Effector memory CD8-positive, alpha-beta T cell (primary cell): Measurements from ENCODE around the gene CEBPE.

Experiments
- ATAC-seq: fragments of 150-1000 bp; cut with Tn5 transposase; replicated peaks from 2 replicates; pipeline ENCODE4 v1.10.0; 2021; ENCODE audit warnings: mild to moderate bottlenecking, moderate library complexity
- DNase-seq, 3 experiments: peaks; one replicate each; pipeline ENCODE4 v3.0.0; 2021
- H3K27ac Mint-ChIP-seq, 2 donors: one replicate each; pipeline ENCODE4 v1.8.0; 2022; ENCODE audit warnings: mild to moderate bottlenecking in 2 of 2, mixed read lengths in 2 of 2, moderate library complexity in 2 of 2
- H3K27me3 Mint-ChIP-seq, 2 donors: one replicate each; pipeline ENCODE4 v1.8.0; 2022; ENCODE audit warnings: mixed read lengths in 2 of 2
- H3K36me3 Mint-ChIP-seq: one replicate; pipeline ENCODE4 v1.8.0; 2022; ENCODE audit warnings: mild to moderate bottlenecking, moderate library complexity, mixed read lengths; ENCODE audit not compliant: insufficient read depth
- H3K4me1 Mint-ChIP-seq, 2 donors: one replicate each; pipeline ENCODE4 v1.8.0; 2022; ENCODE audit warnings: low read depth in 2 of 2, mixed read lengths in 2 of 2
- H3K4me3 Mint-ChIP-seq, 2 donors: one replicate each; pipeline ENCODE4 v1.8.0; 2022; ENCODE audit warnings: mild to moderate bottlenecking in 2 of 2, mixed read lengths in 2 of 2, moderate library complexity in 2 of 2
- H3K9me3 Mint-ChIP-seq, 2 donors: one replicate each; pipeline ENCODE4 v1.8.0; 2022; ENCODE audit warnings: mixed read lengths in 2 of 2

The CEBPE gene

DNA sequence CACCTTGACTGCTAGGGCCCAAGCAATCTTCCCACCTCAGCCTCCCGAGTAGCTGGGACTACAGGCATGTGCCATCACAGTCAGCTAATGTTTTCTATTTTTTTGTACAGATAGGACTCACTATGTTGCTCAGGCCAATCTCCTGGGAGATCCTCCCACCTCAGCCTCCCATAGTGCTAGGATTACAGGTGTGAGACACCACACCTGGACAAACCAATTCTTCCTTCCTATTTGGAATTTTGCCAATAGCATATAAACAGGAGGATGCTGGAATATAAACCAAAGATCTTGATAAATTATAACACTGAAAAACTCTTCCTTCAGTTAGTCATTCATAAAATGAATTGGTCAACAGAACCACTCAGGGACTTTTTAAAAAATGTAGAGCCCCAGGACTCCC, 32.5 kb downstream of the CEBPE start:
- Mint-ChIP-seq H3K9me3 (no peaks in the 10 kb centered on the region), H3K27ac (peak overlapping the region; percentile 12), H3K4me1 (peaks cover 6 to 35% of the 10 kb centered on the region in 2 donors), H3K27me3 (no peaks in the 10 kb centered on the region), H3K36me3 (peaks cover 92% of the 10 kb centered on the region), H3K4me3 (no peak overlapping the region)
- DNase-seq (no peak), ATAC-seq (no peak)

DNA sequence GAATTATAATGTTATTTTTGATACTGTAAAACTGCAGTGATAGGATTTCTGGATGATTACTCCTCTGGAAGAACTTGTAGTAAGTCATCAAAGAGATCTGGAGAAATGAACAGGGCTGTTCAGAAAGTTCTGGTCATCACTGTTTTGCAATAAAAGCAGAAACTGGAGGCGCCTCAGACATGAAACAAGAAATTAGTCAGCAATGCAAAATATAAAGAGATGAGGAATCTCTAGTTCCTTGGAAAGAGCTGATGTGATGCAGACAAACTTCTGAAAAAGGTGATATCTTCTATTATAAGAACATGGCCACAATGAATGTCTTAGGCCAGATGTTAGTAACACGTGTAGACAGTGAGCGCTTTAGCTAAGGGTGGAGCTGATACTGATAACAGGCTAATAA, 33.6 kb downstream of the CEBPE start:
- peaks cover 6 to 33% of the 10 kb centered on the region in 2 donors for H3K4me1 Mint-ChIP-seq
- no peak overlapping the region for H3K4me3 Mint-ChIP-seq
- peak overlapping the region in 1 of 2 donors; percentile 20 for H3K27ac Mint-ChIP-seq

DNA sequence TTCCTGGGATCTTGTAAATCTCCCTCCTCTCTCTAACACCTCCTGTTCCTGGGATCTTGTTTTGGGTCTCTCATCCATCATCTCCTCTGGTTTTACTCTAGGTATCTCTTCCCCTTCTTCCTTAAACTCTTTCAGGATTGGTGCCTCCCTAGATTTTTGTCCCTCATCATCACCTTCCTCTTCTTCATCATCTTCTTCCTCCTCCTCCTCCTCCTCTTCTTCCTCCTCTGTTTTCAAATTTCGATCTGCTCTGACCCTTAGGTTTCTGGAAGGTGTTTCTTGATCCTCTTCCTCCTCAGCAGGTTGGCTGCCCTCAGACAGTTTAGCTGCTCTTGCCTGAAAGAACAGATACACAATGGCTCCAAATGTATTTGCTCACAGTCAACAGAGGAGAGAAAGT, 38.6 kb downstream of the CEBPE start:
- H3K27ac Mint-ChIP-seq, result peak overlapping the region; percentile 36 to 69
- DNase-seq (no peak), ATAC-seq (no peak)
- no peaks in the 10 kb centered on the region for H3K9me3 Mint-ChIP-seq
- peaks cover 3 to 12% of the 10 kb centered on the region in 2 donors for H3K4me1 Mint-ChIP-seq
- no peaks in the 10 kb centered on the region for H3K27me3 Mint-ChIP-seq
- no peak overlapping the region for H3K4me3 Mint-ChIP-seq
- H3K36me3 Mint-ChIP-seq, result peaks cover 95% of the 10 kb centered on the region

More for the DNA sequence above, 33.6 kb downstream of the CEBPE start:
- ATAC-seq, result no peak
- no peak for DNase-seq
- H3K9me3 Mint-ChIP-seq, result no peaks in the 10 kb centered on the region
- no peaks in the 10 kb centered on the region for H3K27me3 Mint-ChIP-seq
- peaks cover 97% of the 10 kb centered on the region for H3K36me3 Mint-ChIP-seq

DNA sequence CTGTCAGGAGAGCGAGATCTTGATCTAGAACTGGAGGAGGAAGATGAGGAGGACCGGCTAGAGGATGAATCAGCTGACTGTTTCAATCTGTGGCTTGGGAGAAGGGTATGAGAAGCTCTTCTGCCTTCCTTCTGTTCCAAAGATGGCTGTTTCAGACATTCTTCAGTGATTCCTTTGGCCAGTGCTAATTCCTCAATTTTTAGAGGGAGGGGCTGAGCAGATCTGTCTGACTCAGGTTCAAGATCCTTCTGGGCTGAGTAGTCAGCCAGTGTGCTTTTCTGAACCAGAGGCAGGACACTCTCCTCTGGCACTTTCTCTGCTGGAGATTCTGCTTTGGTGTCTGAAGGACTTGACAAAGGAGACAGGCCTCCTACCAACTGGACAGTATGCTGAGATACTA, 39.3 kb downstream of the CEBPE start:
- Mint-ChIP-seq H3K4me3 (no peak overlapping the region), H3K27ac (peak overlapping the region in 1 of 2 donors; percentile 69), H3K9me3 (no peaks in the 10 kb centered on the region), H3K36me3 (peaks cover 95% of the 10 kb centered on the region), H3K27me3 (no peaks in the 10 kb centered on the region), H3K4me1 (peaks cover 3 to 7% of the 10 kb centered on the region in 2 donors)
- ATAC-seq (no peak), DNase-seq (no peak)

DNA sequence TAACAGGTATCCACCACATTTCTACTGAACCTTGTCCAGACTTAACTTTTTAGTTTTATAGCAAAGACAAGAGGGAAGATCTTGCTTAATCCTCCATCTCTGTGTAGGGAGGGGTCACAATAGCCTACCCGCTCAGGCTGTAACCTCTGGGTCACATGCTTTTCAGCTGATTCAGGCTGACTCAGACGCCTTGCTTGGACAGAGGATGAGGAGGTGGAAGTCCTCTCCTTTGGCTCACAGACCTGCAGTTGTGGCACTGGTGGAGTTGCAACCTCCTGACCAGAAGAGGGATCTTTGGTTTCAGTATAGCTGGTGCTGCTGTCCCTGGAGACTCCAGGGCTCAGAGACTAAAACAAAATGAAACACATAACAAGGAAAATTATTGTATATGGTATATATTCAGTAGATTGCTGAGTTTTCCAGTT, 40.4 kb downstream of the CEBPE start:
- H3K4me1 Mint-ChIP-seq, result peaks cover 3 to 4% of the 10 kb centered on the region in 2 donors

DNA sequence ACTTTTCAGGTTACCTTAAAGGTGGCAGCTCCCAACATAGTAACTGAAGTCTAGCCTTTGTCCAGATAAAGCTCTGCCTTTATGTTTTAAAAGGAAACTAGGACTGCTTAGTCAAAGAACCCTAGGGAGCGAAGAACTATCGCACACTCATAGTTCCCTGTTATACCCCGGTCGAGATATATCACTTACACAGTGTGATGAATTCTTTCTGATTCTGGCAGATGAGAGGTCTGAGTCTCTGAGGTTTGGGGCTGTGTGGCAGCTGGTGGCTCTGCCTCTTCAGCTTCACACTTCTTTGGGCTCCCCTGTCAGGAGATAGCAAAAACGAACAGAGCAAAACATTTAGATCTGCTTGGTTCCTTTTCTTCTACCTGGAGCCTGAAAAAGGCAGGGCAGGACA, 41.1 kb downstream of the CEBPE start:
- no peak overlapping the region for H3K27ac Mint-ChIP-seq
- ATAC-seq, result no peak
- peaks cover 3 to 4% of the 10 kb centered on the region in 2 donors for H3K4me1 Mint-ChIP-seq

More for the DNA sequence above, 40.4 kb downstream of the CEBPE start:
- DNase-seq (no peak), ATAC-seq (no peak)
- Mint-ChIP-seq H3K4me3 (no peak overlapping the region), H3K9me3 (no peaks in the 10 kb centered on the region), H3K27ac (no peak overlapping the region), H3K27me3 (no peaks in the 10 kb centered on the region), H3K36me3 (peaks cover 96% of the 10 kb centered on the region)

DNA sequence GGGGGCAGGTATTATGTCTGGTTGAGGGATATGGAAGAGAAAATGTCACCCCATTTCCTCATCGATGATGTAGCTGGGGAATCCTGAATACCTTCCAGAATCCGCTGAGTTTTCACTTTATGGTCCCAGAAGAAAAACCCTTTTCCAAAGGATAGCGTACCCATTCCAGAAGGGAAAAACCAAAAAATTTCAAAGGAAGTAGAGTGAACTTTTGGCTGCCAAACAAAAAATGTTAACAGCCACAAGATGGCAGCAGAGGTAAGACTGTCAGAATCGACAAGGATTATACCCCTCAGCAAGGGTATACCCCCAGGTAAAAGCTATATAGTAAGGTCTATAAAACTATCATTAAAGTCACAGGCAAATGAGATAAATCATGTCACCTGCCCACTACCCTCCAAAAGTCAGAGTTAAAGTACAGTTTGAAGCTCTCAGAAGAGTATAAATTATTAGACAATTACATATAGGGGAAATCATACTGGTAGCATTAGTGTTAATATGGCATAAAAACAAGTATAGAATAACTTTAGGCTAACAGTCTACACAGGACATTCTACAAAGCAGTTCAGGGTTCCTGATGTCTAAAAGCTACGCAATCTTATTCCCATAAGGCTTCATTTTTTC, 42.2 kb downstream of the CEBPE start:
- peak; percentile 57 for ATAC-seq
- Mint-ChIP-seq H3K27me3 (no peaks in the 10 kb centered on the region), H3K36me3 (peaks cover 88% of the 10 kb centered on the region), H3K4me3 (no peak overlapping the region), H3K4me1 (peaks cover 7 to 8% of the 10 kb centered on the region in 2 donors), H3K9me3 (no peaks in the 10 kb centered on the region), H3K27ac (no peak overlapping the region)
- DNase-seq, result peak in 2 of 3 experiments; percentile 31 to 41

More for the DNA sequence above, 41.1 kb downstream of the CEBPE start:
- no peak for DNase-seq
- peaks cover 97% of the 10 kb centered on the region for H3K36me3 Mint-ChIP-seq
- no peaks in the 10 kb centered on the region for H3K9me3 Mint-ChIP-seq
- H3K27me3 Mint-ChIP-seq, result no peaks in the 10 kb centered on the region
- H3K4me3 Mint-ChIP-seq, result no peak overlapping the region

DNA sequence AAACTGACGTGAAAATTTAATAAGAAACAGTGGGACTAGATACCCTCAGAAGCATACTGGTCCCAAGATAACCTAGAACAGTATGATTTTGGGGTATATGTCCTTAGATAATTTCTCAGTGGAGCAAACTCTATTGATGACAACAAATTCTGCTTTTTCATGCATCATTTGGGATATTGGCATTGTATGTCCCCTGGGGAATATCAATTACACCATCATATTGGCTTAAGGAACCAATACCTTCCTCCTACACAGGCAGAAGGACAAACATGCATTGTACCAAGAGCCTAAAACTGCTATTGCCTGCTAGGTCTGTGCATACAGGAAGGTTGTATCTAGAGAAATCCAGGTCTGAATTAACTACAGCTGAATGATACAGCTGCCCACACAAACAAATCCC, 44.1 kb downstream of the CEBPE start:
- Mint-ChIP-seq H3K4me1 (peaks cover 22 to 24% of the 10 kb centered on the region in 2 donors), H3K36me3 (peaks cover 74% of the 10 kb centered on the region), H3K27ac (no peak overlapping the region), H3K9me3 (no peaks in the 10 kb centered on the region), H3K4me3 (no peak overlapping the region), H3K27me3 (no peaks in the 10 kb centered on the region)
- DNase-seq (no peak), ATAC-seq (no peak)

DNA sequence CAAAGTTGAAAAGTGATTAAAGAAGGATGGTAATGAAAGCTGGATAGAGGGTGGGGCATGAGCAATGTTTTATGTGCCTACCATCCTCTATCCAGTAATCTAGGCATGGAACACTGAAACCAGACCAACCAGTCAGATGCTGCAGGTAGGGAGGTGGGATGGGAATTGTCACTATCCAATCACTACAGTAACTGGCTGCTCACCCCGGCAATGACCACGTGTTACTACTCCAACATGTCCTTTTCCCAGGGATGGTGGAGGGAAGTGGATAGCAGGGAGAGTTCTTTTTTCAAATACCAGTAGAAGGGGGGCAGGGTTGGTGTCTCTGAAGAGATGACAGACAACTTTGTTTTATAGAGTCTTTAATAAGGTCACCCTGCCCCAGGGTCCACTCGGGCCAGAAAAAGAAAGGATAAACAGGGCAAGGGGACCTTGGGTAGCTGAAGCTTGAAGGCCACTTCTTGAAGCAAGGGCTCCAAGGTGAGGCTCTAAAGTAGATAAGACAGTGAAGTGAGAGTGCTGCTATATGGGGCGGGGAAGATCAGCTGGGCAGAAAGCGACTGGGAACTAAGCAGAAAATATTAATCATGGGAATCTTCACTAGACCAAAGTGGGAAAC, 47.0 kb downstream of the CEBPE start:
- peaks cover 60% of the 10 kb centered on the region for H3K36me3 Mint-ChIP-seq
- ATAC-seq, result no peak
- H3K27me3 Mint-ChIP-seq, result no peaks in the 10 kb centered on the region
- peaks cover 25% of the 10 kb centered on the region in 2 donors for H3K4me1 Mint-ChIP-seq
- no peak for DNase-seq
- H3K4me3 Mint-ChIP-seq, result peak overlapping the region; percentile 86 to 90
- peak overlapping the region; percentile 89 to 90 for H3K27ac Mint-ChIP-seq
- no peaks in the 10 kb centered on the region for H3K9me3 Mint-ChIP-seq

DNA sequence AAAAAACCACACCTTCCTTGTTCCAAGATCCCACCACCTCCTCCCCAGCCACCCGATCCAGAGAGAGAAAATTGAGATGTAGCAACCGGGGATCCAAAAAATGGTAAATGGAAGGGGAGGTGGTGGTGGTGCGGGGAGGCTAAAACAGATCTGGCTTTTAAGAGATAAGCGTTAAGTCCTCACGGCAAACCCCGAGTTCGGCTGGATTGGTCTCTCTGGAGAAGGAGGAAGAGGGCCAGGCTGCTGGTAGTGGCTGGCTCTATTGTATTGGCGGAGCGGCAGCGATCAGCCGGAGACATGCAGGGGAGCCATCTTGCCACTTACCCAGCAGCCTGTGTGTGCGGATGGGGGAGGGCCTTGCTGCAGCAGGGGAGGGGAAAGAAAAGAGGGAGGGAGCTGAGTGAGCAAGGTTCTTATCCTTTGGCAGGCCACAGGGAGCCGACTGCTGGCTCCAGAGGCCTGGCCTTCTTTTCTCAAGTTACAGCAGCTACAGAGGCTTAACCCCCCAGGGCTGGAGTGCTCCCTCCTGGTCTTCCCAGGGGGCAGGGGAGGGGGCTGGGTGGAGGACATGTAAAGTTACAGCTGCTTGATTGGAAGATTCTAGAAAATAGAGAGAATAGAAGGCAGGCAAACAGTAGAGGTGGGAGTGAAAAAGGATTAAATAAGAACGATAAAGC, 47.7 kb downstream of the CEBPE start:
- ATAC-seq, result peak; percentile 91
- peak; percentile 64 for DNase-seq
- no peaks in the 10 kb centered on the region for H3K27me3 Mint-ChIP-seq
- H3K4me3 Mint-ChIP-seq, result peak overlapping the region; percentile 86 to 90
- H3K9me3 Mint-ChIP-seq, result no peaks in the 10 kb centered on the region
- peak overlapping the region; percentile 89 to 90 for H3K27ac Mint-ChIP-seq
- H3K4me1 Mint-ChIP-seq, result peaks cover 25% of the 10 kb centered on the region in 2 donors
- H3K36me3 Mint-ChIP-seq, result peaks cover 60% of the 10 kb centered on the region

DNA sequence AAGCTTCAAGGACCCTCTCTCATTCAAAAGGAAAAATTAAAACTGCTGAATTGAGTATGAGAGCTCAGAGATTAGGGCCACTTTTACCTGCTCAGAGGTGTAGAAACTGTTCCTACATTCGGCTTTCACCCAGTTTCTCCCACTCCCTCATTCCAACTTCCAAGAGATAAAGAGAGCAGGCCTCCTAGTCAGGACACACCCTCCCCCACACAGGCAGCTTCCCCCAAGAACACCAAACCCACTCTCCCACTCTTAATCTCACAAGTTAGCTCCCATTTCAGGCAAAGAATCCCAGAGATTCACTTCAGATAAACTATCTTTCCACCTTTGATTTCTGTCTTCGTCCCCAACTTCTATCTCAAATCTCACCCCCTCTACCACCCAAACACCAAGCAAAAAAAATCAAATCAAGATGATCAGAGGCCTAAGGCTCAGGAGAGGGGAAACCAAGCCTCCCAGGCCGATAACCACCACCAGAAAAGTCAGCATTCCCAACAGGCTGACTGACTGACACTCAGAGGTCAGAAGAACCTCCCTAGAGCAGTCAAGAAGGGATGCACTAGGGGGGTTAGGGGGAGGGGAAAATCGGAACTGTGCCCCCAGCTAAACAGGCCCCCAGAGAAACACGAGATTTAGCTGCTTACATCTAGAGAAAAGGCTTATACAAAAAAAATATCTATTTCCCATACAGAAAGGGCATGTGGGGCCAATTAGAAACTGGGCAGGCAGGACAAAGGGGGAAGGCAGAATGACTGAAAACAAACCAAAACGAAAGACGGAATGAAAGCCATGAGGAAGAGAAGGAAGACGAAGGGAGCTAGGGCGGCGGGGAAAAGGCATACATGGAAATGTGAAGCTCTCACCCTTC, 48.6 kb downstream of the CEBPE start:
- no peaks in the 10 kb centered on the region for H3K9me3 Mint-ChIP-seq
- H3K27ac Mint-ChIP-seq, result peak overlapping the region; percentile 89 to 90
- peak overlapping the region; percentile 86 to 90 for H3K4me3 Mint-ChIP-seq
- H3K4me1 Mint-ChIP-seq, result peaks cover 27 to 29% of the 10 kb centered on the region in 2 donors
- H3K27me3 Mint-ChIP-seq, result no peaks in the 10 kb centered on the region
- DNase-seq (no peak), ATAC-seq (no peak)
- H3K36me3 Mint-ChIP-seq, result peaks cover 60% of the 10 kb centered on the region

DNA sequence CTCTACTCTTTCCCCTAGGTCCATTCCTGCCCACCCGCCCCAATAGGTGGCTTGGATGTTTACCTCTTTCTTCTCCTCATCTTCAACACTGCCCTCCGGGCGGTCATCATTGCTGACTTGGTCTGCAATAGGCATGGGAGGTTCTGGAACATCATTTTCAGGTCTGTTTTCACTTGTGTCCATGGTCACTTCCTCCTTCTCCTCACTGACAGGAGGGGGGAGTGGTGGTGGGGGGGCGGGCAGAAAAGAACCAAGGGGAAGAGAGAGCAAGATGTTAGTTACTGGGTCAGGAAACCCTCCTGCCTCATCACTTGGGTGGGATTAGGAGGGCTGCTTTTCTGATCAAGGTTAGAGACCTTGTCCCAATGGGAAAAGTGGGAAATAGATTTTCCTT, 49.6 kb downstream of the CEBPE start:
- Mint-ChIP-seq H3K4me3 (no peak overlapping the region), H3K4me1 (peaks cover 27 to 29% of the 10 kb centered on the region in 2 donors), H3K27ac (peak overlapping the region in 1 of 2 donors; percentile 23), H3K9me3 (no peaks in the 10 kb centered on the region), H3K36me3 (peaks cover 61% of the 10 kb centered on the region), H3K27me3 (no peaks in the 10 kb centered on the region)
- DNase-seq (no peak), ATAC-seq (no peak)

DNA sequence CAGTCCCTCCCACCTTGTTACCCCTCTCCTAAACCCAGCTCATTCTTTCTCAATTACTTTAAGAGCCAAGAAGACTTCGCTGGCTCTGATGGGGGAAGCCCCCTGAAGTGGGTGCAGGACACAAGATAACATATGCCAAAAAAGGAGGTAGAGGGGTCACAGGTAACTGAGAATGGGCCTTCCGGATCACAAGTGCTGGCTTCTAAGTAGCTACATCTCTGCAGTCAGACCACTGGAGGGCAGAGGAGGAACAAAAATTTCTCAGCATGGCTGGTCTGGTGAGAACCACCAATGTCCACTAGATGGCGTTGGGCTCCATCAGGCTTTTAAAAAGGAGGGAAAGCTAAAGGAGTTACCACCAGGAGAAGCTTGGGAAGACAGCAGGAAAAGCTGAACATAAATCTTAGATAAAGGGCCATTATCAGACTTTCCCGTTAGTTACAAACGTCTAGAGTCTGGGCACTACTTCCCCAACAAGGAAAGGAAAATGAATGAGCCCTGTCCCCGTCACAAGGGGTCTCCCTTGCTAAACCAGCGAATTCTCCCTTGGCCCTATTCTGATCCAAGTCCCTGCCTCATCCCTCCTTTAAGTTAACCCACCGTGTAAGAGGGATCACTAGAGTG, 50.2 kb downstream of the CEBPE start:
- no peak overlapping the region for H3K4me3 Mint-ChIP-seq
- peaks cover 27 to 29% of the 10 kb centered on the region in 2 donors for H3K4me1 Mint-ChIP-seq
- H3K27ac Mint-ChIP-seq, result peak overlapping the region; percentile 23 to 25
- ATAC-seq (peak; percentile 82), DNase-seq (peak; percentile 69 to 76 (median 70))
- no peaks in the 10 kb centered on the region for H3K27me3 Mint-ChIP-seq
- H3K9me3 Mint-ChIP-seq, result no peaks in the 10 kb centered on the region
- peaks cover 61% of the 10 kb centered on the region for H3K36me3 Mint-ChIP-seq
